Measurements from ENCODE around the gene INS. TPM values are rescaled to one million over a fixed set of nuclear protein-coding genes. Genes with fewer than 3 reads are reported as not detected.
"Not testable (repeated sequence)": the region's sequence is repeated elsewhere in the genome, so short reads cannot be mapped to it uniquely, and the experiment has no call there.

INS gene
- total and polyA plus RNA-seq, 2 of the 8 experiments (the other 6 are each of a cell fraction or from before 2014, with no cell fraction given): not detected

DNA sequence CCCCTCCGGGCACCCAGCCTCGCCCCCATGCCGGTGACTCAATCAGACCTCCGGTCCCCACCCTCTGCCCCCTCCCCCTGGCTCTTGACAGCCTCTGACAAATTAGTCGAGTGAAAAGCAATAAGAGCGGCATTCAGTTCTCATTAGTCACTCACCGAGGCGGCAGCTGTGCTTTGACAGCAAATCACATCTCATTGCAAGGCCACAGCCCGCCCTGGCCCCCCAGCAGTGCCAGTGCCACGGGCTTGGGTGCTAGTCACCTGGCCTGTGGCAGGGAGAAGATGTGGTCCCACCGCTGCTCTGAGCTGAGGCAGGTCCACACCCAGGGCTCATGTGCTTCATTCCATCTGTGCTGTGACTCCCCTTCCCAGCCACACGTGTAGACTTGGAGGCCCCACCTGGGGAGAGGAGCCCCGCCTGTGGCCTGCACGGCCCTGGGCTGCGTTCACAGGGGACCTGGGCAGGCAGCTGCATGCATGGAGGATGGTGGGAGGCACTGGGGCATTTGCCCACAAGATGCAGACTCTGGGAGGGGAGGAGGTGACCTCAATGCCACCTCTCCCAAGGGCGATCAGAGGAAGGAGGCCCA, 18.0 kb upstream of the INS start (continued):
- TF ChIP-seq, protein P1, sequence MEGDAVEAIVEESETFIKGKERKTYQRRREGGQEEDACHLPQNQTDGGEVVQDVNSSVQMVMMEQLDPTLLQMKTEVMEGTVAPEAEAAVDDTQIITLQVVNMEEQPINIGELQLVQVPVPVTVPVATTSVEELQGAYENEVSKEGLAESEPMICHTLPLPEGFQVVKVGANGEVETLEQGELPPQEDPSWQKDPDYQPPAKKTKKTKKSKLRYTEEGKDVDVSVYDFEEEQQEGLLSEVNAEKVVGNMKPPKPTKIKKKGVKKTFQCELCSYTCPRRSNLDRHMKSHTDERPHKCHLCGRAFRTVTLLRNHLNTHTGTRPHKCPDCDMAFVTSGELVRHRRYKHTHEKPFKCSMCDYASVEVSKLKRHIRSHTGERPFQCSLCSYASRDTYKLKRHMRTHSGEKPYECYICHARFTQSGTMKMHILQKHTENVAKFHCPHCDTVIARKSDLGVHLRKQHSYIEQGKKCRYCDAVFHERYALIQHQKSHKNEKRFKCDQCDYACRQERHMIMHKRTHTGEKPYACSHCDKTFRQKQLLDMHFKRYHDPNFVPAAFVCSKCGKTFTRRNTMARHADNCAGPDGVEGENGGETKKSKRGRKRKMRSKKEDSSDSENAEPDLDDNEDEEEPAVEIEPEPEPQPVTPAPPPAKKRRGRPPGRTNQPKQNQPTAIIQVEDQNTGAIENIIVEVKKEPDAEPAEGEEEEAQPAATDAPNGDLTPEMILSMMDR (IDR thresholded peaks at IDR 0.05; ENCODE audit: control extremely low read depth in 1 of 3, insufficient read depth in 1 of 3, low read depth in 1 of 3, low read length in 3 of 3): no peak
- TF ChIP-seq TEAD4 (IDR thresholded peaks at IDR 0.05; ENCODE audit: low read depth, low read length) (no peak), RBBP5 (IDR thresholded peaks at IDR 0.05; ENCODE audit: borderline replicate concordance, low read depth, low read length) (no peak), TAF7 (optimal IDR thresholded peaks at IDR 0.05; ENCODE audit: borderline replicate concordance, low read depth, low read length) (no peak), SRF (IDR thresholded peaks at IDR 0.05; ENCODE audit: low read depth, low read length) (no peak), NRF1 (IDR thresholded peaks at IDR 0.05; ENCODE audit: low read depth, low read length) (no peak), RXRA (IDR thresholded peaks at IDR 0.05; ENCODE audit: insufficient read depth, low read depth, low read length) (no peak), KDM5A (IDR thresholded peaks at IDR 0.05; ENCODE audit: low read length) (no peak)

DNA sequence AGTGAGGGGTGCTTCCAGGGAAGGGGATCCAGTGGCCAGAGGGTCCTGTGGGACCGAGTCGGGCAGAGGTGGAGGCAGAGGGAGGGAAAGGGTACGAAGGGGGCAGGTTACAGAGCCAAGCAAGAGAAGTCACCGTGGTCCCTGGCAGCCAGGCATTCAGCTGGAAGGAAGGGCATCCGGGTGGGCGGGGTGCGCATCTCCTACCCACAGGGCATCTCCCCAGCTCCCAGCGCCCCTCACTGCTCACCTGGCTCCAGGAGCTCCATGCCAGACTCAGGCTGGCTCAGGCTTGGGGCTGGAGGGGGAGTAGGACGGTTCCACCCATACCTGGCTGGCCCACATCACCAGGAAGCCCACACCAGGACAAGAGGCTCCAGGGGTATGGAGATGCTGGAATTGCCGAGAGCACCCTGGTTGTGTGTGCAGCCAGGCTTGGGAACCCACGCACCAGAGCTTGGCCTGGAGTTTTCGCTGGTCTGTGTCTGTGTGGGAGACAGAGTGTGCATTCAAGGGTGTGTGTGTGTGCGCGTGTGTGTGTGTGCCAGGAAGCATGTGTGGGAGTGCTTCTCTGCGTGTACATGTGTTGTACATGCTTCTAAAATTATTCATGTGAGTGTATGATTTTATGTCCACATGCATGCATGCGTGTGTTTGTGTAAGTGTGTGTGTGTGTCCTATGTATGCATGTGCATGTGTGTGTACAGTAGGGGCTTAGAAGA, 17.2 kb upstream of the INS start:
- H3K4me1 ChIP-seq (replicated peaks in 1 of 4; ENCODE audit: control insufficient read depth in 3 of 4, insufficient read depth in 4 of 4, low read length in 3 of 4); H2AFZ ChIP-seq (ENCODE audit: low read length); H3K18ac ChIP-seq (ENCODE audit: extremely low read depth, low read length); H3K23ac ChIP-seq (ENCODE audit: insufficient read length); H2BK20ac ChIP-seq (ENCODE audit: low read length); POLR2A ChIA-PET (ENCODE audit: partially characterized antibody); H3K27ac ChIP-seq (ENCODE audit: low read depth, low read length); H2AK5ac ChIP-seq (ENCODE audit: low read depth, low read length); DNase-seq (ENCODE audit: low read depth in 1 of 2, low spot score in 2 of 2); H3K4ac ChIP-seq (replicated peaks; ENCODE audit: insufficient read length, low read depth, low read length); H3K36me3 ChIP-seq (ENCODE audit: control insufficient read depth in 2 of 4, insufficient read depth in 4 of 4, low read length in 3 of 4); H3K9me3 ChIP-seq (ENCODE audit: insufficient read depth in 2 of 2, low read depth in 1 of 2, low read length in 1 of 2); H2BK12ac ChIP-seq (ENCODE audit: low read depth, low read length); H4K91ac ChIP-seq (replicated peaks; ENCODE audit: insufficient read length, low read length); H3K27me3 ChIP-seq (replicated peaks in 1 of 4; ENCODE audit: control insufficient read depth in 3 of 4, extremely low read depth in 1 of 4, insufficient read depth in 3 of 4, low read length in 3 of 4); H3K4me3 ChIP-seq (ENCODE audit: extremely low read depth in 1 of 4, insufficient read depth in 2 of 4, low read depth in 3 of 4, low read length in 4 of 4); H2BK120ac ChIP-seq (replicated peaks; ENCODE audit: low read depth, low read length); H3K79me2 ChIP-seq (ENCODE audit: control insufficient read depth in 1 of 2, insufficient read depth in 2 of 2, low read length in 2 of 2); H4K5ac ChIP-seq (ENCODE audit: insufficient read length, low read depth, low read length); H4K20me1 ChIP-seq (replicated peaks in 1 of 2; ENCODE audit: control insufficient read depth in 1 of 2, insufficient read depth in 2 of 2, low read length in 2 of 2); H3K23me2 ChIP-seq (ENCODE audit: low read depth, low read length); H3K56ac ChIP-seq (replicated peaks; ENCODE audit: insufficient read length, low read depth, low read length); H3K14ac ChIP-seq (ENCODE audit: insufficient read length); H2BK15ac ChIP-seq (ENCODE audit: low read length); FAIRE-seq; H3K79me1 ChIP-seq (ENCODE audit: low read depth, low read length); H3K9ac ChIP-seq (replicated peaks in 1 of 4; ENCODE audit: extremely low read depth in 1 of 4, low read depth in 3 of 4, low read length in 3 of 4); H4K8ac ChIP-seq (ENCODE audit: extremely low read depth, insufficient read depth, low read length); H3K4me2 ChIP-seq (ENCODE audit: insufficient read depth in 1 of 2, low read depth in 2 of 2, low read length in 2 of 2); H2BK5ac ChIP-seq (ENCODE audit: low read depth, low read length): not testable (repeated sequence)
- 82% methylated on average over 15 of the region's 16 CpGs; no CpG with 5 or more reads in 1 of the 2 experiments for WGBS, 2 experiments (ENCODE audit: extremely low coverage in 1 of 2, insufficient coverage in 1 of 2, insufficient read length in 1 of 2, insufficient replicate concordance in 2 of 2, low coverage in 1 of 2, low lambda C conversion rate in 2 of 2, missing lambda C conversion rate in 1 of 2)
- CTCF ChIA-PET (ENCODE audit: partially characterized antibody): interaction anchor here (0.5 to 3.6 kb wide), 7 partner anchors 8 to 1840 kb away, joined by 3 to 15 read pairs (median 3); partner anchors contain the start of genes C11orf21 and TSPAN32

Data from H1 (cell line).